HG02759 (cell line): ENCODE data around the gene PRR32.
"Not testable (repeated sequence)": the region's sequence is repeated elsewhere in the genome, so short reads cannot be mapped to it uniquely, and the experiment has no call there.

Experiments used
- ATAC-seq: cut with Tn5 transposase; IDR thresholded peaks from one replicate; pipeline ENCODE4 v1.9.1; 2021; ENCODE audit warnings: mild to moderate bottlenecking, moderate library complexity; ENCODE audit not compliant: unreplicated experiment

Gene PRR32, protein sequence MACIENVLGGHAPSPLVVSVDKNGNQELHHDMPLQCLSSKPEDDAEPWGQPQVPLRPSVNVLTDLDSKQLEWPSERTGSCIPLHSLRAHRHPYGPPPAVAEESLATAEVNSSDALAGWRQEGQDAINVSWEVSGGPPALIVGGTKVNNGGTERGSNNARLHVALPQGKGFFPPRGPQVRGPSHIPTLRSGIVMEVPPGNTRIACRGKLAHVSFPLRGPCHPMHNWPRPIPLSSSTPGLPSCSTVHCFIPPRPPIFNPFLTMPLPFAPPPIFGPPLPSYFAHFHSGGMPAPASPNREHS

DNA sequence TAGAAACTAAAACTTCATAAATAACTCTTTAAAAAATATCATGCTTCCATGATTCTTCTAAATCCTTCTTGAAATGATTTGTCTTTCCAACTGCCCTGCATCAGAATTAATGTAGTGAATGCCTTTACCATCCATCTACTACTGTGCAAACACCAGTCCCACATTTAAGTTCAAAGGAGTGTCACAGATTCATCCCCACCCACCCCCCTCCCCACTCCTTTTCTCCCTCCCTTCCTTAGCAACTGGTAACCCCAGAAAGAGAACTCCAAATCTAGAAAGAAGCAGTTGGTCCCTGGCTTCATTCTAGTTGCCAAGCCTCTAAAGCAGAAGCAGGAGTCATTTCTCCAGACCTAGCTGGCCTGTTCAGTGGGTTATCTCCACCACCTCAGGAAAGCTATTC, at the start of gene PRR32:
Gene PRR32, plus strand, starts transcription at position 301 of the 400 bp plus-strand sequence. CDS start 115 bp downstream, outside the sequence.
- no peak for ATAC-seq

DNA sequence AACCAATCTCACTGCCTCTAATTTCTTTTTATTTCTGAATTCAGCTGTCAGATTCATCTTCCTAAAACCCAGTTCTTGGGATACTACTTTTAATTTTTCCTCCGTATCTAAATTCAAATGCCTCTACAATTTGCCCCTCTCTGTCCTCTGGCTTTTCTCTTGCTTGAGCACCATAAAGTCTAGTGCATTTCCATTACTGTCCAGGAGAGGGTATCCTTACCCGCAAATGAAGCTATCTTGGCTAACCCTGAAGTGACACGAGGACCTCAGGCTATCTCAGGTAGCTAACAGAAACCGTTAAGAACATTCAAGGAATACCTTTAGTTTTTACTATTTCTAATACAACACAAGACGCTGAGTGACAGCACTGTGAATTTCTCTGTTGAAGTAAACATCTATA, 49.4 kb upstream of the PRR32 start:
- ATAC-seq, result no peak

DNA sequence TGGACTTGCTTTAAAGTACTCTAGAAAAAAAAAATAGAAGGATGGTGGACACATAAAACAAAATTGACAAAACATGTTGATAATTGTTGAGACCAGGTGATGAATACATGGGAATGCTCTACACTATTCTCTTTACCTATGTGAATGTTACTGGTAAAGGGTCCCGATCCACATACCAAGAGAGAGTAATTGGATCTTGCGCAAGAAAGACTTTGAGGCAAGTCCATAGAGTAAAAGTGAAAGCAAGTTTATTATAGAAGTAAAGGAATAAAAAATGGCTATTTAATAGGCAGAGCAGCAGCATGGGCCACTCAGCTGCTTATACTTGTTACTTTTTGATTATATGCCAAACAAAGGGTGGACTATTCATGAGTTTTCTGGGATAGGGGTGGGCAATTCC, 34.0 kb upstream of the PRR32 start:
- ATAC-seq, result no peak

DNA sequence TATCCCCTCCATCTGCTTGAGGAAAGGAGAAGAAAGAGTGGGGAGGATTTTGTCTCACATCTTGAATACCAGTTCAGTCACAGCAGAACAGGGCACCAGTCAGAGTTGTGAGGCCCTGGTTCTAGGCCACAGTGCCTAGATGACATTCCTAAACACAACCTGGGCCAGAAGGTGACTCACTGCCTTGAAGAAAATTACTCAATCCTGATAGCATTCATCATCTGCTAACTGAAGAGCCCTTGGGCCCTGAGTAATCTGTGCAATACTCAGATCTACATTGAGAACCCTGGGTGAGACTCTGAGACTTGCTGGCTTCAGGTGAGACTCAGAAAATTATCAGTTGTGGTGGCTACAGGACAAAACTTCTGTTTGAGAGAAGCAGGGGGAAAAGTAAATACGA, 20.5 kb upstream of the PRR32 start:
- no peak for ATAC-seq

DNA sequence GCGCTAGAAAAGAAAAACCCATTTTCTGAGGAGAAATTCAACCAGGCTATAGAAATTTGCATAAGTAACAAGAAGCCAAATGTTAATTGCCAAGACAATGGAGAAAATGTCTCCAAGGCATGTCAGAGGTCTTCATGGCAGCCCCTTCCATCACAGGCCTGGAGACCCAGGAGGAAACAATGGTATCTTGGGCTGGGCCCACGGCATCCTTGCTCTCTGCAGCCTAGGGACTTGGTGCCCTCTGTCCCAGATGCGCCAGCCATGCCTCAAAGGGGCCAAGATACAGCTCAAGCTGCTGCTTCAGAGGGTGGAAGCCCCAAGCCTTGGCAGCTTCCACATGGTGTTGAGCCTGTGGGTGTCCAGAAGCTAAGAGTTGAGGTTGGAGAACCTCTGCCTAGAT, 12.7 kb upstream of the PRR32 start:
- ATAC-seq, result not testable (repeated sequence)

DNA sequence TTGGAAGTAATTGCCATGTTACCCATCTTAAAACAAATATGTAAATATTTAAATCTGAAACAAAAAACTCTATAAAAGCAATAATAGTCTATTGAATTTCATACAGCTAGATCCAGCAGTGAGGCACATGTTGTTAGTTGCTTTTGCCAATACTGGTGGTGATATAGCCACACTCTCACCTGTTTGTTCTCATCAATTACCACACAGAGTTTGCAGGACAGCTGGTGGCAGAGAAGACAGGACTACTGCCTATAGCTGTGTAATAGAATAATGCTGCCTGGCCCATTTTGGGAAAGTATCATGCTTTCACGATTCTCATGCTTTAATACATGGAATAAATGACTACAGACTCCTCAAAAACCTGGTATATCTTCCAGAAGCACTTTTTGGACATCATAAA, 3.7 kb upstream of the PRR32 start:
- no peak for ATAC-seq

DNA sequence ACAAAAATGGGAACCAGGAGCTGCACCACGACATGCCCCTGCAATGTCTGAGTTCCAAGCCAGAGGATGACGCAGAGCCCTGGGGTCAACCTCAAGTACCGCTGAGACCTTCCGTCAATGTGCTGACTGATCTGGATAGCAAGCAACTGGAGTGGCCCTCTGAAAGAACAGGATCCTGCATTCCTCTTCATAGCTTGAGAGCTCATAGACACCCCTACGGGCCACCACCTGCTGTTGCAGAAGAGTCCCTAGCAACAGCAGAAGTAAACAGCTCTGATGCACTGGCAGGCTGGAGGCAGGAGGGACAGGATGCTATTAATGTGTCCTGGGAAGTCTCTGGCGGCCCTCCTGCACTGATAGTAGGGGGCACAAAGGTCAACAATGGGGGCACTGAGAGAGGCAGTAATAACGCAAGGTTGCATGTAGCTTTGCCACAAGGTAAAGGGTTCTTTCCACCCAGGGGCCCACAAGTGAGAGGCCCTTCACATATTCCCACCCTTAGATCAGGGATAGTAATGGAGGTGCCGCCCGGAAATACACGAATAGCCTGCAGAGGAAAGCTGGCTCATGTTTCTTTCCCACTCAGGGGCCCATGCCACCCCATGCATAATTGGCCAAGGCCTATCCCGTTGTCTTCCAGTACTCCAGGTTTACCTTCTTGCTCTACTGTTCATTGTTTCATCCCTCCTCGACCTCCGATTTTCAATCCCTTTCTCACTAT, 1.3 kb downstream of the PRR32 start:
- no peak for ATAC-seq

DNA sequence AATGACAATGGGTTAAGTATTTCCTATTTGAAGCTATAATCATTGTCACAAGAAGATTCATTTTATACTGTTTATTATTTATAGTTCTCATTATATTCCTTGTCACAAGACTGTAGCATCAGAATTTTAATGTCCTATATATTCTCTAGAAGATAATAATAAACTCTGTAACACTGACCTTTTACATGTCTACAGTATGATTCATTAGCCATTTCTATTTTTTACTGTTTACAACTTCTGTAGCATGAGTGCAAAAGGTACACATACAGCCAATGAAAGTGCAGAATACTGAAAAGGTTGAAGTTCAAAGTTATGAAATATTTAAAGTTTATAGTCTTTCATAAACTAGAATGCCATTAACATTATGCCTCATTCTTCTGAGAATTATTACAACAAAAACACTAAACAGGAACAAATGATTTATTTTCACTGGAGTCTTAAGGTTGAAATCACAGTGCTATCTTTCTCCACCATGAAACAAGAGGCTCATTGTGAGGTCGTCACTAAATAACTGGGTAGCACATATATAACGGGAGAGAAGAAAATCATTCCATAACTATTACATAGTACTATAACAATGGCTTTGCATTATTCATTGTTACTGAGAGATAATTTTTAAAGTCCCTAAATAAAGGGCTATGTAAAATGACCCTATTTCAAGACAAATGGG, 4.9 kb downstream of the PRR32 start:
- no peak for ATAC-seq

DNA sequence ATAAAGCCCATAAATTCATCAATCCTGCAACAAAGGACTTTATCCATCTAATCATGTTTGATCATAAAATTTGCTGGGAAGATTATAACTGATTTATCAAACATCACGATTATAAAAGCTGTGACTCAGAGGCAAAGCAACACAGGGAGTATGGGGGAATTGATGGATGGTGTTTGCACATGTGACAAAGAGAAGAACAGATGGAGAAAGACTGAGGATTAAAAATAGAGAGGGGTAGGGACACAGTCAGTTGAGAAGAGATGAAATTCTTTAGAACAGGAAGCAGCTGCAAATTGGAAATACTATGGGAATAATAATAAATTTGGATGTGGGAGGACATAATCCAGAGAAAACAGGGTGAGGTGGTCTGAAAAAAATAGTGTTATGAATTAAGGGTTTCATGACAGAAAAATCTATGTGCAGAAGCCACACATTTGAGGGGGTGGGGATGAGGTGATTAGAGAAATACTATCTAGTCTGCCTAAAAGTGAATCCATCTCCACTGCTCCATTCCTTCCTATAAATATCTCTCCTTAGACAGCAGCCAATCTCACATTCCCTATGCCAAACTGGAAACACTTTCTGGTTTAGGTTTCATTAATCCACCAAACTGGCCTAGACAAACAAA, 6.2 kb downstream of the PRR32 start:
- no peak for ATAC-seq

DNA sequence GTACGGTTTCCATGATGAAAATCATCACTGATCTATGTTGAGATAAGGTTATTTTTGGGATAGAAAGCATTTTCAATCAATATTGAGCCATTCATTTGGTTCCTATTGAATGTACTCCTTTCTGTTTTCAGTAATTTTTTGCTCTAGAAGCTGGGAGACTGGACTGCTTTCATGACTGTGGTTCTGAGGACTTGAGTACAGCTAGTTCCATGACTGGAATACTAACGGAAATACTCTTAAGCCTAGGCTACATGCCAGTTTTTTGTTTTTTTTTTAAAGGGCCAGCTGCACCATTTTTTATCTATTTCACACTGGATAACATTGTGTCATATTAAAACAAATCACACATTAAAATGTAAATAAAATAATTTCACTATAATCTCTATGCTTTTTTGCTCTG, 16.7 kb downstream of the PRR32 start:
- no peak for ATAC-seq

DNA sequence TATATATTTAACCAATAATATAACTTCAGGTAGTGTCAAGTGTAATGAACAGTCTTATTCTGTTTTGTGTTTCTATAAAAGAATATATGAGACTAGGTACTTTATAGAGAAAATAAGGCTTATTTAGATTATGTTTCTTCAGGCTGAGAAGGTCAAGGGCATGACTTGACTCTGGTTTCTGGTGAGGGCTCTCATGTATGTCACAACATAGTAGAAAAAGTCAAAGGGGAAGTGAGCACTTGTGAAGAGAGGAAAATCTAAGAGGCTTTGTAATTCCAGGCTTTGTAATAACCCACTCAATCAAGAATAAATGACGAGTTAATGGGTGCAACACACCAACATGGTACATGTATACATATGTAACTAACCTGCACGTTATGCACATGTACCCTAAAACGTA, 27.6 kb downstream of the PRR32 start:
- no peak for ATAC-seq

DNA sequence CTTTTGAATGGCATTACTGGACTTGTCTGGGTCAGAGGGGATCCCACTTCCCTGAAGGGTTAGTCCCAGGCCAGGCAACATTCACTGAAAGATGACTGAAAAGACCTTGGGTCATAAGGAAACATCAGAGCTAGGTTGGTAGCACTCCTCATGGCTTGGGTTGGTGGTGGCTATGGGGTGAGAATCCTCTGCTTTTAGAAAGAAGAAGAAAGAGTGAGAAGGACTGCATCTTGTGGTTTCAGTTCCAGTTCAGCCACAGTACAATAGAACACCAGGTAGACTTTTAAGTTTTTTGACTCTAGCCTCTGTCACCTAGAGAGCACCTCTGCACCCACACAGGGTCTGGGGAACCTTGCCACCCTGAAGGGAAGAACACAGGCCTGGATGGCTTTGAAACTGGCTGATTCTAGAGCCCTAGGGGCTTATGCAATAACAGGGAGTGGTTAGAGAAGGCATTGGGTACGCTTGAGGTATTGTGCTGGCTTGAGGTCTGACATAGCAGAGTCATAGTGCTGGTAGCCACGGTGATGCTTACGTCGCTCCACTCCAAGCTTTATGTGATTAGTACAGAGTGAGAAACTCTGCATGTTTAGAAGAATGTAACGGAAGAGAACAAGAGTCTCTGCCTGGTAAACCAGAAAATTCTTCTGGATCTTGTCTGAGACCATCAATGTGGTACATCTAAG, 36.5 kb downstream of the PRR32 start:
- ATAC-seq, result no peak
